PC-9 (cell line): ENCODE data around the gene RMND5A.

Experiments used
- EZH2 ChIP-seq: fragments of 200-600 bp; sonication (generic); IDR thresholded peaks from 2 replicates; pipeline ENCODE4 v1.8.0; 2017; ENCODE audit warnings: antibody characterized with exemption, low read depth
- TF ChIP-seq, protein P1 (sequence below): fragments of 200-600 bp; sonication (generic); conservative IDR thresholded peaks from 2 replicates; pipeline ENCODE4 v1.6.1; 2017; ENCODE audit warnings: mixed run types, antibody characterized with exemption, mild to moderate bottlenecking, moderate library complexity

GRCh38 chr2:86747711-86748639 is 27.9 kb downstream of the RMND5A start:
- TF ChIP-seq, protein P1, sequence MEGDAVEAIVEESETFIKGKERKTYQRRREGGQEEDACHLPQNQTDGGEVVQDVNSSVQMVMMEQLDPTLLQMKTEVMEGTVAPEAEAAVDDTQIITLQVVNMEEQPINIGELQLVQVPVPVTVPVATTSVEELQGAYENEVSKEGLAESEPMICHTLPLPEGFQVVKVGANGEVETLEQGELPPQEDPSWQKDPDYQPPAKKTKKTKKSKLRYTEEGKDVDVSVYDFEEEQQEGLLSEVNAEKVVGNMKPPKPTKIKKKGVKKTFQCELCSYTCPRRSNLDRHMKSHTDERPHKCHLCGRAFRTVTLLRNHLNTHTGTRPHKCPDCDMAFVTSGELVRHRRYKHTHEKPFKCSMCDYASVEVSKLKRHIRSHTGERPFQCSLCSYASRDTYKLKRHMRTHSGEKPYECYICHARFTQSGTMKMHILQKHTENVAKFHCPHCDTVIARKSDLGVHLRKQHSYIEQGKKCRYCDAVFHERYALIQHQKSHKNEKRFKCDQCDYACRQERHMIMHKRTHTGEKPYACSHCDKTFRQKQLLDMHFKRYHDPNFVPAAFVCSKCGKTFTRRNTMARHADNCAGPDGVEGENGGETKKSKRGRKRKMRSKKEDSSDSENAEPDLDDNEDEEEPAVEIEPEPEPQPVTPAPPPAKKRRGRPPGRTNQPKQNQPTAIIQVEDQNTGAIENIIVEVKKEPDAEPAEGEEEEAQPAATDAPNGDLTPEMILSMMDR: no peak
- TF ChIP-seq EZH2: no peak
